ENCODE data around the gene COLEC12. TPM values are rescaled to one million over a fixed set of nuclear protein-coding genes. Genes with fewer than 3 reads are reported as not detected.

COLEC12 gene
- total and polyA plus RNA-seq, 12 donors = 1.5 to 19.5 (median 8.6) TPM

GRCh38 chr18:416930-417329, 83.6 kb downstream of the COLEC12 start:
- TF ChIP-seq CTCF (IDR thresholded peaks at IDR 0.05) = no peak
- TF ChIP-seq POLR2A (IDR thresholded peaks at IDR 0.05) = no peak
- Histone ChIP-seq H3K4me1 (replicated peaks in 1 of 2) (no peaks in the 10 kb centered on the region), H3K27me3 (no peaks in the 10 kb centered on the region), H3K36me3 (replicated peaks in 1 of 2) (no peaks in the 10 kb centered on the region), H3K9me3 (replicated peaks in 1 of 3) (no peaks in the 10 kb centered on the region), H3K4me3 (no peak overlapping the region), H3K27ac (peak overlapping the region in 1 of 5 donors; percentile 13)
- intact Hi-C loops (cut with DNase I) = no loop called here
- no peak for DNase-seq
- 78 to 100% (median 87%) methylated on average over 1 of the region's 1 CpG for WGBS, 4 donors

DNA sequence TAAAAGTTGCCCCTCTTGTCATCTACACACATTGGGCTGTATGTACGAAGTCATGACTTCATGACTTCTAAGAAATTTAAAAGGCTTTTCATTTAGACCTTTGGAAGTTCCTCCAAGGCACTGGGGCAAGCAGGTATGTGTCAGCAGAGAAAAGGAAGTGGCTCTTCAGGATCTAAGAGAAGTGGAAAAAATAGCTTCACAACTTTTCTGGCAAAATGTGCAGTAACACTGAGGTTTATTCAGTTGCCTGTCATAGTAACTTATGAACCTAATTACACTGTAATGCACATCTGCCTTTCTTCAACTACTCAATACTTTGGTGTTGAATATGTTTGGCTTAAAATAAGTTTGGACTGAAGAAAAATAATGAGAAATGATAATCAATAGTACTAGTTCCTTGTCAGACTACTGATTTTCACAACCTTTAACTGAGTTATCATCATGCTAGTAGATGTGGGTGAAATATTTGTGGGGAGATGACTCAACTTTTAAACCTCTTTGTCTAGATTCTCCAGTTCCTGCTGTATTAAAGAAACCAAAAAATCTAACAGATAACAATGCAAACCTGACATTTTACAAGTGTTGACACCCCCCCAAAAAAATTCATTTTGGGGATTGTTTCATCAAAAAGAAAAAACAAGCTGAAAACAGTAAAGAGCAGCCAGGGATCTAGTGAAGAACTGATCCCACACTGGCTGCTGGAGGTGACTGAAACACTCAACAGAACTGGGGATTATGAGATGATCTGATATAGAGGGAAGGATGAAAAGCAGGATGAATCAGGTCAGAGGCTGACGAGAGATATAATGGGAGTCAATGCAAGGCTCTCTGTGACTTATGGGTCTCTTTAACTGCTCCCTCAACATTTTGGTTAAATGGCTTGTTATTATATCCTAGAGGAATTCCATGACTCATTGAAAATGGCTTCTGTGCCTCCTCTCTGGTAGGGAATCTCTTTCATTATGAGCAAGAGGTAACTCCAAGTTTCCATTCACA, 84.6 kb downstream of the COLEC12 start:
- WGBS, 4 donors = 68 to 86% (median 76%) methylated on average over 2 of the region's 2 CpGs
- H3K27ac ChIP-seq = no peak overlapping the region
- TF ChIP-seq CTCF (IDR thresholded peaks at IDR 0.05) = no peak
- TF ChIP-seq POLR2A (IDR thresholded peaks at IDR 0.05) = no peak
- no peaks in the 10 kb centered on the region for H3K4me1 ChIP-seq (replicated peaks in 1 of 2)
- intact Hi-C loops (cut with DNase I) = no loop called here
- H3K4me3 ChIP-seq = no peak overlapping the region
- no peaks in the 10 kb centered on the region for H3K27me3 ChIP-seq
- H3K9me3 ChIP-seq (replicated peaks in 1 of 3) = no peaks in the 10 kb centered on the region
- no peaks in the 10 kb centered on the region for H3K36me3 ChIP-seq (replicated peaks in 1 of 2)
- DNase-seq = no peak

DNA sequence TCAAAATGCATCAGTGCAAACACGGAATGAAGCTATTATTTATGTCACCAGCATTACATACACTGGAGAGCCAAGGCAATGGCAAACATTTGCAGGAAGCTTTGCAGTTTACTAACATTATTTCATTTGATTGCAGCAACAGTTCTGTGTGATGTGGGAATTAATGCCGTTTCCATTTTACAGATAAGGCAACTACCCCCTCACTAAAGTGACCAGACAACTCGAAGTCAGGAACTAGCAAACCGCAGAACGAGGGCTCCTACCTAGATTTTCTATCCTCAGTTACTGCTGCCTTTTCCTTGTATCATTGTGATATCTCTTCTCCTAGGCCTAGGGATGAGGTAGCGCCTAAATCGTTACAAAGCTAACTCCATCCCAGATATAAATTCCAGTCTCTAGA, 85.5 kb downstream of the COLEC12 start:
- Histone ChIP-seq H3K9me3 (replicated peaks in 1 of 3) (no peaks in the 10 kb centered on the region), H3K36me3 (replicated peaks in 1 of 2) (no peaks in the 10 kb centered on the region), H3K27ac (no peak overlapping the region), H3K27me3 (no peaks in the 10 kb centered on the region), H3K4me3 (no peak overlapping the region), H3K4me1 (replicated peaks in 1 of 2) (no peaks in the 10 kb centered on the region)
- no peak for DNase-seq
- intact Hi-C loops (cut with DNase I) = no loop called here
- TF ChIP-seq CTCF (IDR thresholded peaks at IDR 0.05) = no peak
- TF ChIP-seq POLR2A (IDR thresholded peaks at IDR 0.05) = no peak
- 72 to 80% (median 77%) methylated on average over 7 of the region's 7 CpGs for WGBS, 4 donors

DNA sequence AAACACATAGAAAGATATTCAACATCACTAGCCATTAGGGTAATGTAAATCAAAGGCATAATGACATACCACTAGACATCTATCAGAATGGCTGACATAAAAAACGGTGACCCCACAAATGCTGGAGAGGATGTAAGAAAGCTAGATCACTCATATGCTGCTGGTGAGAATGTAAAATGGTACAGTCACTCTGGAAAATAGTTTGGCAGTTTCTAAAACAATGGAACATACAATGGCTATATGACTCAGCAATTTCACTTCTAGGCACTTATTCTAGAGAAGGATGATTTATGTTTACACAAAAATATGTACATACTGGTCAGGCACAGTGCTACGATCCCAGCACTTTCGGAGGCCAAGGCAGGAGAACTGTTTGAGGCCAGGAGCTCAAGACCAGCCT, 87.3 kb downstream of the COLEC12 start:
- H3K27me3 ChIP-seq = no peaks in the 10 kb centered on the region
- intact Hi-C loops (cut with DNase I) = no loop called here
- DNase-seq = no peak

More for the DNA sequence above, 87.3 kb downstream of the COLEC12 start:
- Histone ChIP-seq H3K4me1 (replicated peaks in 1 of 2) (no peaks in the 10 kb centered on the region), H3K9me3 (replicated peaks in 1 of 3) (no peaks in the 10 kb centered on the region), H3K36me3 (replicated peaks in 1 of 2) (no peaks in the 10 kb centered on the region), H3K27ac (no peak overlapping the region), H3K4me3 (no peak overlapping the region)
- WGBS, 4 donors = 57 to 63% (median 59%) methylated on average over 3 of the region's 3 CpGs
- no peak for TF ChIP-seq POLR2A (IDR thresholded peaks at IDR 0.05)
- no peak for TF ChIP-seq CTCF (IDR thresholded peaks at IDR 0.05)
